Cardiac muscle cell (in vitro differentiated cells and primary cell): ENCODE measurements around the gene RWDD4. TPM values are rescaled to one million over a fixed set of nuclear protein-coding genes. Genes with fewer than 3 reads are reported as not detected.
A peak's percentile ranks its signal among the peaks of the same experiment; 100 is the strongest.

Source experiments
- DNase-seq, 2 donors: peaks; one replicate each; pipeline versions ENCODE4 v3.0.0 to v3.0.0-alpha.2; 2010 to 2017; ENCODE audit warnings: low read depth in 1 of 2, low spot score in 1 of 2
- H3K27ac ChIP-seq: fragments of 200-600 bp; sonication (generic); 2 replicates; pipeline ENCODE4 v1.5.1; 2016
- H3K27me3 ChIP-seq: fragments of 200-600 bp; sonication (generic); 2 replicates; pipeline ENCODE4 v1.6.0; 2016; ENCODE audit warnings: control low read depth
- H3K36me3 ChIP-seq: fragments of 200-600 bp; sonication (generic); 2 replicates; pipeline ENCODE4 v1.5.1; 2016; ENCODE audit warnings: control low read depth
- H3K4me1 ChIP-seq: fragments of 200-600 bp; sonication (generic); 2 replicates; pipeline ENCODE4 v1.8.1; 2017; ENCODE audit warnings: low read depth, mild to moderate bottlenecking, mixed run types
- H3K4me3 ChIP-seq: fragments of 200-600 bp; sonication (generic); 2 replicates; pipeline ENCODE4 v1.5.1; 2016; ENCODE audit warnings: mild to moderate bottlenecking
- H3K9me3 ChIP-seq: fragments of 200-600 bp; sonication (generic); 2 replicates; pipeline ENCODE4 v1.5.1; 2017; ENCODE audit warnings: low read depth, mild to moderate bottlenecking, control low read depth
- polyA plus RNA-seq: library from polyadenylated mRNA; unstranded; fragments of >200 nt; fragmentation: Nextera tagmentation; extraction: Ambion mirVana; gene quantifications from 2 replicates; pipeline ENCODE4 v1.2.1, GENCODE V29; 2016
- total RNA-seq: library from RNA; depleted of rRNA; stranded (reverse); fragments of >200 nt; gene quantifications from 2 replicates; pipeline ENCODE4 v1.2.3, GENCODE V29; 2016
- TF ChIP-seq, protein P1 (sequence below): IDR thresholded peaks from 2 replicates; pipeline ENCODE4 v1.5.1; 2012; ENCODE audit warnings: low read depth, mild to moderate bottlenecking, low read length

The RWDD4 gene
- total and polyA plus RNA-seq, 2 experiments from 2014 or later: 21.5 to 40.0 TPM

DNA sequence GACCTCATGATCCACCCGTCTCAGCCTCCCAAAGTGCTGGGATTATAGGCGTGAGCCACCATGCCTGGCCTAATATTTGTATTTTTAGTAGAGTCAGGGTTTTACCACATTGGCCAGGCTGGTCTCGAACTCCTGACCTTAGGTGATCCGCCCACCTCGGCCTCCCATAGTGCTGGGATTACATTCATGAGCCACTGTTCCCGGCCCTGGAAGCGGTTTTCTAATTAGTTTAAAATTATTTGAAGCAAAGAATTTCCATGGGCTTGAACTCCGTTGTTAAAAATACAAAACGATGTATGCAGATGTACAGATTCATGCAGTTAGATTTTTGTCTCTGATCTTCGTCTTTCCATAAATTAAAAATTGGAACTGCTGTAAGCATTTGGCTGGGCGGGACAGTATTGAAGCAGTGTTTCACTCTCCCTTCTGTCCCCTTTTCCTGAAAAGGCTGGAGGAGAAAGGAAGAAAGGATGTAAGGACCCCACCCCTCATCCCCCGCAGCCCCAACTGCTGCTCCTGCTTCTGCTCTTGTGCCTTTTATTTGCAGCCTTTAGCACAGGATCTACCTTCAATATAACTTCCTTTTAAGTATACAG, 12.1 kb upstream of the RWDD4 start:
- no peaks in the 10 kb centered on the region for H3K4me1 ChIP-seq
- DNase-seq: no peak
- no peaks in the 10 kb centered on the region for H3K27me3 ChIP-seq
- no peak overlapping the region for H3K27ac ChIP-seq
- peaks cover 56% of the 10 kb centered on the region for H3K36me3 ChIP-seq
- H3K9me3 ChIP-seq: no peaks in the 10 kb centered on the region
- H3K4me3 ChIP-seq: no peak overlapping the region
- TF ChIP-seq, protein P1, sequence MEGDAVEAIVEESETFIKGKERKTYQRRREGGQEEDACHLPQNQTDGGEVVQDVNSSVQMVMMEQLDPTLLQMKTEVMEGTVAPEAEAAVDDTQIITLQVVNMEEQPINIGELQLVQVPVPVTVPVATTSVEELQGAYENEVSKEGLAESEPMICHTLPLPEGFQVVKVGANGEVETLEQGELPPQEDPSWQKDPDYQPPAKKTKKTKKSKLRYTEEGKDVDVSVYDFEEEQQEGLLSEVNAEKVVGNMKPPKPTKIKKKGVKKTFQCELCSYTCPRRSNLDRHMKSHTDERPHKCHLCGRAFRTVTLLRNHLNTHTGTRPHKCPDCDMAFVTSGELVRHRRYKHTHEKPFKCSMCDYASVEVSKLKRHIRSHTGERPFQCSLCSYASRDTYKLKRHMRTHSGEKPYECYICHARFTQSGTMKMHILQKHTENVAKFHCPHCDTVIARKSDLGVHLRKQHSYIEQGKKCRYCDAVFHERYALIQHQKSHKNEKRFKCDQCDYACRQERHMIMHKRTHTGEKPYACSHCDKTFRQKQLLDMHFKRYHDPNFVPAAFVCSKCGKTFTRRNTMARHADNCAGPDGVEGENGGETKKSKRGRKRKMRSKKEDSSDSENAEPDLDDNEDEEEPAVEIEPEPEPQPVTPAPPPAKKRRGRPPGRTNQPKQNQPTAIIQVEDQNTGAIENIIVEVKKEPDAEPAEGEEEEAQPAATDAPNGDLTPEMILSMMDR: no peak

DNA sequence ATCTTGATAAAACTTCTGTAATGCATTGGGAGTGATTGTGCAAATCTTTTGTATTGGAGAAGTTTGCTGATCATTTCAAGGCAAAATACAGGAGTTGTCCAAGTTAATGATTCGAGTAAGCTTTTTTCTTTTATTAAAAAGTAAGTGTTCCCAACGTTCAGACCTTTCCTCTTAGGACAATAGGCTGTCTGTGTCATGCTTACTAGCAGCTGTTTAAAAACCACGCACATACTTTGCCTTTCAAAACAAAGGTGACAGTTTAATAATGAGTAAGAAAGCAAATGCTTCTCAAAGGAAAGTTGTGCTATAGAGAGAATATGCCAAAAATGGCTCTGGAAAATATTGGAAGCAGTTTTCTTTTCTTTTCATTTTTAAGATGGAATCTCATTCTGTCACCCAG, 11.3 kb upstream of the RWDD4 start:
- Histone ChIP-seq H3K27me3 (no peaks in the 10 kb centered on the region), H3K36me3 (peaks cover 54% of the 10 kb centered on the region), H3K9me3 (no peaks in the 10 kb centered on the region), H3K4me3 (no peak overlapping the region), H3K27ac (no peak overlapping the region), H3K4me1 (no peaks in the 10 kb centered on the region)
- no peak for DNase-seq
- TF ChIP-seq, protein P1: no peak

DNA sequence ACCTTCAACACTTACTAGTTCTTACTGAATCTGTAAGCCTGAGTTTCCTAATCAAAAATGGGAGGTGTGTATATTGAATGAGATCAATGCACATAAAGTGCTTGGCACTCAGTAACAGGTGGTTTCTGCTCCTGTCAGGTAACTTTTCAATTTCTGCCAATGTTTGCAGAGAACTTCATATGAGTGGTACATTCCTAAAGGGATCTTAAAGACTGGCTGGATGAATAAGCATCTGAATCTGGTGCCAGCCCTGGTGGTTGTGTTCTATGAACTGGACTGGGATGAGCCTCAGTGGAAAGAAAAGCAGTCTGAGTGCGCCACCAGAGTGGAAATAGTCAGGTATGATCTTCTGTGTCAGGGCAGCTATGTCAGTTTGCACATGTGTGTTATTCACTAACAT, 7.1 kb upstream of the RWDD4 start:
- TF ChIP-seq, protein P1: no peak
- Histone ChIP-seq H3K4me1 (no peaks in the 10 kb centered on the region), H3K4me3 (no peak overlapping the region), H3K9me3 (no peaks in the 10 kb centered on the region), H3K27ac (no peak overlapping the region), H3K27me3 (no peaks in the 10 kb centered on the region), H3K36me3 (peaks cover 38% of the 10 kb centered on the region)
- DNase-seq: no peak

DNA sequence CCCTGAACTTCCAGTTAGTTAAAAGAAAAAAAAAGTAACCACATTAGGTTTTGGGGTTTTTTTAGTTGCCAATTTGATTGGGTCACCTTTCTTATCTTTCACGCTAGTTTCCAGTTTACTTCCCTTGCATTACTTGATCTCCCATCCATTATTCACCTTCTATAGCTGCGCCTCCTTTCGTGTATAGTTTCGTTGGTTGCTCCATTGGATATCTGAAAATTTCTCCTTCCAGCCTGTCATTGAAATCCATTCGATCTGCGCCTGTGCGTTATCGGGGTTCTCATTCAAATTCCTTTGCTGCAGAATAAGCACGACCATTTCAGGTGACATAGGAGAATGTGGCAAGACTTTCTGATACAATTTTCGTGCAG, 872 bp upstream of the RWDD4 start:
- H3K9me3 ChIP-seq: no peaks in the 10 kb centered on the region
- DNase-seq: peak in 1 of 2 donors; percentile 1
- TF ChIP-seq, protein P1: no peak
- H3K4me3 ChIP-seq: peak overlapping the region; percentile 61
- H3K36me3 ChIP-seq: peaks cover 4% of the 10 kb centered on the region
- peaks cover 15% of the 10 kb centered on the region for H3K4me1 ChIP-seq
- H3K27ac ChIP-seq: peak overlapping the region; percentile 89
- H3K27me3 ChIP-seq: no peaks in the 10 kb centered on the region

DNA sequence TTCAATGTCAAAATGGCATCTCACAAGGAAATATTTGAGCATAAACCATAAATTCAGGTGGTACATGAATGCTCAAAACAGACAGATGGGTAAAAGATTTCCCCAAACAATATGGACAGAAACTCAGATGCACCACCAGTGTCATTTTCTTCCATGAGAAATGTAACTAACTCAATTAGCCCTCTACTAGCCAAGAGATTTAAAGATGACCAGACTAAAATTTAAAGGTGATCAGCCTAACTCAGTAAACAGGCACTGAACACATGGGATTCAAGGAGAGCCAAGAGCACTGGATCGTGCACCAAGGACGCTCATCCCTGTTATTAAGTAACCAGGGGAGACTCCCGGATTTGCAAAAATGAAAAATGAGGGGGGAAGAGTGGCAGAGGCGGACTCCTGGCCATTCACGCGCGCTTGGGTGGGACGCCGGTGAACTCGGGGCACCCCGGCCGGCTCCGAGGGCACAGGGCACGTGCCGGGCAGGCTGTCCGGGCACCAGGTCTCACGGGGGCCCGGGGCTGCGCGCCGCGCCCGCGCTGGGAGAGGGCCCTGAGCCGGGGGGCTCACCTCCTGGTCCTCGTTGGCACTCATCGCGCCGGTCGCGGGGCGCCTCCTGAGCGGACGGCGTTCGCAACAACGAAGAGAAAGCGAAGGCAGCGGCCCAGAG, 490 bp downstream of the RWDD4 start:
- Histone ChIP-seq H3K27me3 (no peaks in the 10 kb centered on the region), H3K27ac (peak overlapping the region; percentile 56), H3K9me3 (no peaks in the 10 kb centered on the region), H3K4me3 (peak overlapping the region; percentile 61), H3K4me1 (peaks cover 15% of the 10 kb centered on the region), H3K36me3 (no peaks in the 10 kb centered on the region)
- peak; percentile 24 to 42 for DNase-seq
- TF ChIP-seq, protein P1: no peak
